ENCODE results near the gene ZNF282. TPM values are rescaled to one million over a fixed set of nuclear protein-coding genes. Genes with fewer than 3 reads are reported as not detected.

The ZNF282 gene
- total and polyA plus RNA-seq, 9 of the 15 experiments (the other 6 are each of a cell fraction or from before 2014, with no cell fraction given) = 0.76 to 58.6 (median 17.4) TPM

DNA sequence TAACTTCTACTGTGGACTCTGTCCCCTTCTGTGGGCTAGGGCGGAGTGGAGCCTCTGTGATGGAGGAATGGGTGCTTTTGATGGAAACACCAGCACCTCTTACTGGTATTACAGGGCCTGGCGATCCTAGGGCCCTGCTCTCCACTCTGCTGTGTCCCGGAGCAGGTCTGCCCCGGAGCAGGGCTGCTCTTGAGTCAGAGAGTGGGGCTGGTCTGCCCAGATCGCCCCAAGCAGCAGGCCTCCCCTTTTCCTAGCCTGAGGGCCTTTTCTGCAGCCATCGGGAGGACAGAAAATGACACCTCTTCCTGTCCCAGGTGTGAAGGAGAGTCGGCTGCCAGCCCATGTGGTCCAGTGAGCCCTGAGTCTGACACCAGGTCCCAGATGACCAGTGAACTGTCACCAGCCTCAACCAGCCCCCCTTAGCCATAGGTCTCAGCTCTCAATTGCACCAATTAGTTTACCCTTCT lies 1.4 kb downstream of the ZNF282 start:
- DNase-seq (ENCODE audit: extremely low read depth in 1 of 4, low spot score in 3 of 4) (peak in 3 of 4 experiments; percentile 44 to 53 (median 52)), ATAC-seq (peak; percentile 51), FAIRE-seq (peak; percentile 51)
- Histone ChIP-seq H4K20me1 (replicated peaks; ENCODE audit: control insufficient read depth, insufficient read depth, low read length) (peaks cover 6% of the 10 kb centered on the region; the same call in 1 of the 2 replicates), H3K9me3 (replicated peaks; ENCODE audit: control insufficient read depth, insufficient read depth, low read depth, low read length) (no peaks in the 10 kb centered on the region), H3K4me3 (peak overlapping the region; percentile 99), H3K27ac (ENCODE audit: extremely low read depth, low read depth, low read length) (peak overlapping the region; percentile 88), H3K36me3 (ENCODE audit: control insufficient read depth, insufficient read depth, low read length) (peaks cover 48% of the 10 kb centered on the region), H3K9me1 (ENCODE audit: control insufficient read depth, insufficient read depth, low read length) (no peaks in the 10 kb centered on the region), H3K27me3 (ENCODE audit: control insufficient read depth in 2 of 2, insufficient read depth in 2 of 2, low read length in 2 of 2) (no peaks in the 10 kb centered on the region), H2AFZ (ENCODE audit: low read depth, low read length) (0 out of 2 replicates have a peak overlapping the region, but pooled peaks have one; percentile 63), H3K9ac (ENCODE audit: insufficient read depth in 1 of 2, low read depth in 2 of 2, low read length in 2 of 2) (peak overlapping the region; percentile 89 to 99), H3K4me1 (replicated peaks in 1 of 2; ENCODE audit: control insufficient read depth in 2 of 2, insufficient read depth in 2 of 2, low read length in 2 of 2) (peaks cover 12 to 31% of the 10 kb centered on the region in 2 experiments; a peak in 4 of 5 replicates), H3K4me2 (ENCODE audit: insufficient read depth, low read length) (peak overlapping the region; percentile 93), H3K79me2 (ENCODE audit: control insufficient read depth, insufficient read depth, low read length) (peaks cover 49% of the 10 kb centered on the region)
- POLR2A ChIA-PET = interaction anchor here (1.7 to 2.7 kb wide), 4 partner anchors 9 to 16 kb away, joined by 5 to 18 read pairs (median 12); no protein-coding TSS in a partner anchor
- BruUV-seq (replicated peaks) = TSS peak; percentile 43
- CTCF ChIA-PET (ENCODE audit: low intra/inter-chr PET ratio) = interaction anchor here (0.6 kb wide), 1 partner anchor 19 kb away, joined by 3 read pairs; no protein-coding TSS in a partner anchor
- 6% methylated on average over 7 of the region's 7 CpGs for WGBS (ENCODE audit: insufficient coverage, low coverage, missing lambda C conversion rate)
- intact Hi-C loops (cut with micrococcal nuclease) (loop anchor here (5.0 kb wide), 4 partner anchors 69 to 301 kb away; partner anchors contain the start of genes ZNF425, ZNF746 and ZNF786), in situ Hi-C loops (cut with MboI) (no loop called here)
- TF ChIP-seq ZEB2 (IDR thresholded peaks at IDR 0.05) (no peak), TOE1 (IDR thresholded peaks at IDR 0.05; ENCODE audit: borderline replicate concordance) (no peak), TOE1 (CRISPR knock-in tag; IDR thresholded peaks at IDR 0.05; ENCODE audit: borderline replicate concordance, low read depth) (0 out of 2 replicates have a peak, but pooled peaks have one; percentile 65), RBM14 (IDR thresholded peaks at IDR 0.05; ENCODE audit: borderline replicate concordance, insufficient read depth, low read depth, low read length) (no peak), ZNF3 (CRISPR knock-in tag; IDR thresholded peaks at IDR 0.05) (no peak), ETV6 (IDR thresholded peaks at IDR 0.05; ENCODE audit: borderline replicate concordance in 1 of 2, low read depth in 2 of 2, low read length in 1 of 2) (no peak), ETV6 (CRISPR knock-in tag; IDR thresholded peaks at IDR 0.05; ENCODE audit: borderline replicate concordance) (no peak), SMARCB1 (IDR thresholded peaks at IDR 0.05; ENCODE audit: insufficient read length, low read depth) (no peak)
- TF ChIP-seq, protein P1, sequence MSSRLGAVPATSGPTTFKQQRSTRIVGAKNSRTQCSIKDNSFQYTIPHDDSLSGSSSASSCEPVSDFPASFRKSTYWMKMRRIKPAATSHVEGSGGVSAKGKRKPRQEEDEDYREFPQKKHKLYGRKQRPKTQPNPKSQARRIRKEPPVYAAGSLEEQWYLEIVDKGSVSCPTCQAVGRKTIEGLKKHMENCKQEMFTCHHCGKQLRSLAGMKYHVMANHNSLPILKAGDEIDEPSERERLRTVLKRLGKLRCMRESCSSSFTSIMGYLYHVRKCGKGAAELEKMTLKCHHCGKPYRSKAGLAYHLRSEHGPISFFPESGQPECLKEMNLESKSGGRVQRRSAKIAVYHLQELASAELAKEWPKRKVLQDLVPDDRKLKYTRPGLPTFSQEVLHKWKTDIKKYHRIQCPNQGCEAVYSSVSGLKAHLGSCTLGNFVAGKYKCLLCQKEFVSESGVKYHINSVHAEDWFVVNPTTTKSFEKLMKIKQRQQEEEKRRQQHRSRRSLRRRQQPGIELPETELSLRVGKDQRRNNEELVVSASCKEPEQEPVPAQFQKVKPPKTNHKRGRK (tag; IDR thresholded peaks at IDR 0.05) = no peak
- TF ChIP-seq, protein P2, sequence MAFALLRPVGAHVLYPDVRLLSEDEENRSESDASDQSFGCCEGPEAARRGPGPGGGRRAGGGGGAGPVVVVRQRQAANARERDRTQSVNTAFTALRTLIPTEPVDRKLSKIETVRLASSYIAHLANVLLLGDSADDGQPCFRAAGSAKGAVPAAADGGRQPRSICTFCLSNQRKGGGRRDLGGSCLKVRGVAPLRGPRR (CRISPR knock-in tag; IDR thresholded peaks at IDR 0.05) = no peak
- TF ChIP-seq, protein P3, sequence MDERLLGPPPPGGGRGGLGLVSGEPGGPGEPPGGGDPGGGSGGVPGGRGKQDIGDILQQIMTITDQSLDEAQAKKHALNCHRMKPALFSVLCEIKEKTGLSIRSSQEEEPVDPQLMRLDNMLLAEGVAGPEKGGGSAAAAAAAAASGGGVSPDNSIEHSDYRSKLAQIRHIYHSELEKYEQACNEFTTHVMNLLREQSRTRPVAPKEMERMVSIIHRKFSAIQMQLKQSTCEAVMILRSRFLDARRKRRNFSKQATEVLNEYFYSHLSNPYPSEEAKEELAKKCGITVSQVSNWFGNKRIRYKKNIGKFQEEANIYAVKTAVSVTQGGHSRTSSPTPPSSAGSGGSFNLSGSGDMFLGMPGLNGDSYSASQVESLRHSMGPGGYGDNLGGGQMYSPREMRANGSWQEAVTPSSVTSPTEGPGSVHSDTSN (CRISPR knock-in tag; IDR thresholded peaks at IDR 0.05; ENCODE audit: low read depth) = no peak
- TF ChIP-seq, protein P3 (tag; conservative IDR thresholded peaks at IDR 0.05; ENCODE audit: low read depth) = no peak
- TF ChIP-seq, protein P4, sequence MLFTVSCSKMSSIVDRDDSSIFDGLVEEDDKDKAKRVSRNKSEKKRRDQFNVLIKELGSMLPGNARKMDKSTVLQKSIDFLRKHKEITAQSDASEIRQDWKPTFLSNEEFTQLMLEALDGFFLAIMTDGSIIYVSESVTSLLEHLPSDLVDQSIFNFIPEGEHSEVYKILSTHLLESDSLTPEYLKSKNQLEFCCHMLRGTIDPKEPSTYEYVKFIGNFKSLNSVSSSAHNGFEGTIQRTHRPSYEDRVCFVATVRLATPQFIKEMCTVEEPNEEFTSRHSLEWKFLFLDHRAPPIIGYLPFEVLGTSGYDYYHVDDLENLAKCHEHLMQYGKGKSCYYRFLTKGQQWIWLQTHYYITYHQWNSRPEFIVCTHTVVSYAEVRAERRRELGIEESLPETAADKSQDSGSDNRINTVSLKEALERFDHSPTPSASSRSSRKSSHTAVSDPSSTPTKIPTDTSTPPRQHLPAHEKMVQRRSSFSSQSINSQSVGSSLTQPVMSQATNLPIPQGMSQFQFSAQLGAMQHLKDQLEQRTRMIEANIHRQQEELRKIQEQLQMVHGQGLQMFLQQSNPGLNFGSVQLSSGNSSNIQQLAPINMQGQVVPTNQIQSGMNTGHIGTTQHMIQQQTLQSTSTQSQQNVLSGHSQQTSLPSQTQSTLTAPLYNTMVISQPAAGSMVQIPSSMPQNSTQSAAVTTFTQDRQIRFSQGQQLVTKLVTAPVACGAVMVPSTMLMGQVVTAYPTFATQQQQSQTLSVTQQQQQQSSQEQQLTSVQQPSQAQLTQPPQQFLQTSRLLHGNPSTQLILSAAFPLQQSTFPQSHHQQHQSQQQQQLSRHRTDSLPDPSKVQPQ (CRISPR knock-in tag; IDR thresholded peaks at IDR 0.05; ENCODE audit: borderline replicate concordance) = no peak
